Measurements from ENCODE around the gene NSRP1.
A peak's percentile ranks its signal among the peaks of the same experiment; 100 is the strongest.
"Not testable (repeated sequence)": the region's sequence is repeated elsewhere in the genome, so short reads cannot be mapped to it uniquely, and the experiment has no call there.

Gene NSRP1

GRCh38 chr17:30225919-30226553 is 109.4 kb downstream of the NSRP1 start:
- no peak overlapping the region for H3K27ac Mint-ChIP-seq
- peaks cover 23% of the 10 kb centered on the region for H3K27me3 Mint-ChIP-seq (ENCODE audit: low read depth)
- H3K4me3 Mint-ChIP-seq: no peak overlapping the region
- no peaks in the 10 kb centered on the region for H3K36me3 Mint-ChIP-seq (ENCODE audit: low read depth)
- no peak for DNase-seq (ENCODE audit: low spot score)
- H3K4me1 Mint-ChIP-seq (ENCODE audit: low read depth): no peaks in the 10 kb centered on the region
- no peaks in the 10 kb centered on the region for H3K9me3 Mint-ChIP-seq

- Mint-ChIP-seq H3K27me3 (ENCODE audit: low read depth) (peaks cover 26% of the 10 kb centered on the region), H3K36me3 (ENCODE audit: low read depth) (no peaks in the 10 kb centered on the region), H3K4me3 (no peak overlapping the region), H3K9me3 (no peaks in the 10 kb centered on the region), H3K4me1 (ENCODE audit: low read depth) (no peaks in the 10 kb centered on the region), H3K27ac (no peak overlapping the region)
- no peak for DNase-seq (ENCODE audit: low spot score)
Observed at GRCh38 chr17:30226878-30227277, 110.3 kb downstream of the NSRP1 start.

- no peak overlapping the region for H3K4me3 Mint-ChIP-seq
- no peaks in the 10 kb centered on the region for H3K4me1 Mint-ChIP-seq (ENCODE audit: low read depth)
- DNase-seq (ENCODE audit: low spot score): no peak
- H3K36me3 Mint-ChIP-seq (ENCODE audit: low read depth): no peaks in the 10 kb centered on the region
- peaks cover 37% of the 10 kb centered on the region for H3K27me3 Mint-ChIP-seq (ENCODE audit: low read depth)
- no peaks in the 10 kb centered on the region for H3K9me3 Mint-ChIP-seq
- no peak overlapping the region for H3K27ac Mint-ChIP-seq
Observed at GRCh38 chr17:30228011-30228410, 111.4 kb downstream of the NSRP1 start.

GRCh38 chr17:30229012-30229411 is 112.4 kb downstream of the NSRP1 start:
- H3K4me1 Mint-ChIP-seq (ENCODE audit: low read depth): no peaks in the 10 kb centered on the region
- no peaks in the 10 kb centered on the region for H3K36me3 Mint-ChIP-seq (ENCODE audit: low read depth)
- no peak overlapping the region for H3K27ac Mint-ChIP-seq
- no peak overlapping the region for H3K4me3 Mint-ChIP-seq
- no peaks in the 10 kb centered on the region for H3K9me3 Mint-ChIP-seq
- DNase-seq (ENCODE audit: low spot score): no peak
- peaks cover 47% of the 10 kb centered on the region for H3K27me3 Mint-ChIP-seq (ENCODE audit: low read depth)

GRCh38 chr17:30230009-30230408 is 113.4 kb downstream of the NSRP1 start:
- not testable (repeated sequence) for H3K4me1 Mint-ChIP-seq (ENCODE audit: low read depth); DNase-seq (ENCODE audit: low spot score); H3K27ac Mint-ChIP-seq; H3K36me3 Mint-ChIP-seq (ENCODE audit: low read depth); H3K4me3 Mint-ChIP-seq; H3K9me3 Mint-ChIP-seq
- peaks cover 57% of the 10 kb centered on the region for H3K27me3 Mint-ChIP-seq (ENCODE audit: low read depth)

GRCh38 chr17:30230596-30231125 is 114.0 kb downstream of the NSRP1 start:
- Mint-ChIP-seq H3K36me3 (ENCODE audit: low read depth) (no peaks in the 10 kb centered on the region), H3K9me3 (no peaks in the 10 kb centered on the region), H3K27me3 (ENCODE audit: low read depth) (peaks cover 57% of the 10 kb centered on the region), H3K27ac (no peak overlapping the region), H3K4me3 (no peak overlapping the region), H3K4me1 (ENCODE audit: low read depth) (peaks cover 6% of the 10 kb centered on the region)
- no peak for DNase-seq (ENCODE audit: low spot score)

- DNase-seq (ENCODE audit: low spot score): no peak
- H3K27me3 Mint-ChIP-seq (ENCODE audit: low read depth): peaks cover 64% of the 10 kb centered on the region
- peaks cover 9% of the 10 kb centered on the region for H3K4me1 Mint-ChIP-seq (ENCODE audit: low read depth)
- no peak overlapping the region for H3K27ac Mint-ChIP-seq
- H3K4me3 Mint-ChIP-seq: no peak overlapping the region
- H3K36me3 Mint-ChIP-seq (ENCODE audit: low read depth): no peaks in the 10 kb centered on the region
- H3K9me3 Mint-ChIP-seq: no peaks in the 10 kb centered on the region
Observed at GRCh38 chr17:30232015-30232823, 115.6 kb downstream of the NSRP1 start.

- peaks cover 12% of the 10 kb centered on the region for H3K4me1 Mint-ChIP-seq (ENCODE audit: low read depth)
- no peak for DNase-seq (ENCODE audit: low spot score)
- no peaks in the 10 kb centered on the region for H3K9me3 Mint-ChIP-seq
- H3K27me3 Mint-ChIP-seq (ENCODE audit: low read depth): peaks cover 71% of the 10 kb centered on the region
- no peak overlapping the region for H3K27ac Mint-ChIP-seq
- no peak overlapping the region for H3K4me3 Mint-ChIP-seq
- no peaks in the 10 kb centered on the region for H3K36me3 Mint-ChIP-seq (ENCODE audit: low read depth)
Observed at GRCh38 chr17:30232824-30233427, 116.3 kb downstream of the NSRP1 start.

- Mint-ChIP-seq H3K4me3 (no peak overlapping the region), H3K4me1 (ENCODE audit: low read depth) (peaks cover 13% of the 10 kb centered on the region), H3K9me3 (no peaks in the 10 kb centered on the region), H3K36me3 (ENCODE audit: low read depth) (no peaks in the 10 kb centered on the region), H3K27me3 (ENCODE audit: low read depth) (peaks cover 81% of the 10 kb centered on the region), H3K27ac (no peak overlapping the region)
- no peak for DNase-seq (ENCODE audit: low spot score)
Observed at GRCh38 chr17:30234296-30234695, 117.7 kb downstream of the NSRP1 start.

- Mint-ChIP-seq H3K9me3 (no peaks in the 10 kb centered on the region), H3K4me1 (ENCODE audit: low read depth) (peaks cover 13% of the 10 kb centered on the region), H3K36me3 (ENCODE audit: low read depth) (no peaks in the 10 kb centered on the region), H3K27ac (no peak overlapping the region), H3K4me3 (peak overlapping the region; percentile 59), H3K27me3 (ENCODE audit: low read depth) (peaks cover 86% of the 10 kb centered on the region)
- peak; percentile 10 for DNase-seq (ENCODE audit: low spot score)
Observed at GRCh38 chr17:30234964-30235363, 118.3 kb downstream of the NSRP1 start.

- no peak within 1 kb of the TSS for H3K27ac Mint-ChIP-seq
- no peaks in the 10 kb centered on the region for H3K9me3 Mint-ChIP-seq
- no peaks in the 10 kb centered on the region for H3K36me3 Mint-ChIP-seq (ENCODE audit: low read depth)
- no peak for DNase-seq (ENCODE audit: low spot score)
- peaks cover 79% of the 10 kb centered on the region for H3K27me3 Mint-ChIP-seq (ENCODE audit: low read depth)
- peaks cover 13% of the 10 kb centered on the region for H3K4me1 Mint-ChIP-seq (ENCODE audit: low read depth)
- H3K4me3 Mint-ChIP-seq: peak within 1 kb of the TSS; percentile 82
Observed at GRCh38 chr17:30235386-30236296, 119.0 kb downstream of the NSRP1 start, which contains the start of gene SLC6A4. SLC6A4 (minus strand) TSS chr17:30235697; CDS start chr17:30221958, 13,739 bp downstream.

Measured in T-helper 2 cell treated with Interferon-gamma antibody and Interleukin-4, amounts not matched to agents 5 μg/mL and 100 μg/mL, for 36 hours (primary cell).